SK-N-SH (cell line): ENCODE data around the gene HS3ST1. TPM values are rescaled to one million over a fixed set of nuclear protein-coding genes. Genes with fewer than 3 reads are reported as not detected.

Experiments
- CTCF ChIA-PET: fragments of 300-600, 350-600 bp; formaldehyde crosslinking; extraction: SDS; loops from one replicate; lab custom pipeline; 2021; lab: Yijun Ruan, JAX
- POLR2A ChIA-PET: fragments of 350-600 bp; sonication (Branson Sonifier 250); formaldehyde crosslinking; extraction: SDS; loops from one replicate; lab custom pipeline; 2020; ENCODE audit warnings: antibody characterized with exemption, inconsistent platforms; lab: Yijun Ruan, JAX
- DNase-seq: peaks from one replicate; pipeline ENCODE4 v3.0.0; 2012
- H2AFZ ChIP-seq: fragments of 200-600 bp; sonication (generic); 2 replicates; pipeline ENCODE4 v1.8.1; 2016; ENCODE audit warnings: antibody characterized with exemption, mild to moderate bottlenecking, low read depth
- H3F3A ChIP-seq: fragments of 200-600 bp; sonication (generic); replicated peaks from 2 replicates; pipeline ENCODE3; 2016; ENCODE audit warnings: antibody characterized with exemption, mild to moderate bottlenecking; ENCODE audit not compliant: insufficient read depth
- H3K27ac ChIP-seq, 2 experiments: fragments of 200-500 bp in 1 of 2; fragments of 200-600 bp in 1 of 2; sonication (Bioruptor generic) in 1 of 2; sonication (generic), shearing (Covaris generic) in 1 of 2; 2 replicates each; pipeline versions ENCODE4 v1.5.1 to v1.6.1; 2014 to 2016; ENCODE audit warnings: low read depth in 2 of 2, inconsistent platforms in 1 of 2, low read length in 1 of 2, mild to moderate bottlenecking in 1 of 2, mixed read lengths in 1 of 2
- H3K27me3 ChIP-seq: fragments of 200-600 bp; sonication (generic), shearing (Covaris generic); 2 replicates; pipeline ENCODE4 v1.6.1; 2016; ENCODE audit warnings: mixed run types; ENCODE audit not compliant: insufficient read depth
- H3K36me3 ChIP-seq, 2 experiments: fragments of 200-500 bp in 1 of 2; fragments of 200-600 bp in 1 of 2; sonication (Bioruptor generic) in 1 of 2; sonication (generic) in 1 of 2; replicated peaks in 1 of 2; 2 replicates each; pipeline versions ENCODE3 to v1.5.1; 2014 to 2016; ENCODE audit warnings: low read length in 1 of 2, mild to moderate bottlenecking in 1 of 2; ENCODE audit not compliant: insufficient read depth in 2 of 2, control insufficient read depth in 1 of 2
- H3K4me1 ChIP-seq, 2 experiments: fragments of 200-500 bp in 1 of 2; fragments of 200-600 bp in 1 of 2; sonication (Bioruptor generic) in 1 of 2; sonication (generic), shearing (Covaris generic) in 1 of 2; 2 replicates each; pipeline versions ENCODE4 v1.5.1 to v1.6.1; 2014 to 2016; ENCODE audit warnings: low read depth in 1 of 2, low read length in 1 of 2, mixed run types in 1 of 2; ENCODE audit not compliant: insufficient read depth in 2 of 2, control insufficient read depth in 1 of 2
- H3K4me2 ChIP-seq: fragments of 200-600 bp; sonication (generic), shearing (Covaris generic); 2 replicates; pipeline ENCODE4 v1.6.1; 2017; ENCODE audit warnings: mixed run types
- H3K4me3 ChIP-seq, 2 experiments: fragments of 200-500 bp in 1 of 2; fragments of 200-600 bp in 1 of 2; sonication (Bioruptor generic) in 1 of 2; sonication (generic), shearing (Covaris generic) in 1 of 2; 2 replicates each; pipeline versions ENCODE4 v1.5.1 to v1.8.1; 2014 to 2016; ENCODE audit warnings: low read depth in 2 of 2, inconsistent platforms in 1 of 2, low read length in 1 of 2, mild to moderate bottlenecking in 1 of 2, mixed read lengths in 1 of 2, moderate library complexity in 1 of 2
- H3K79me2 ChIP-seq: fragments of 200-600 bp; sonication (generic); 2 replicates; pipeline ENCODE4 v1.8.1; 2017; ENCODE audit warnings: mild to moderate bottlenecking; ENCODE audit not compliant: insufficient read depth
- H3K9ac ChIP-seq: fragments of 200-600 bp; sonication (generic); 2 replicates; pipeline ENCODE4 v1.6.1; 2017; ENCODE audit warnings: mixed run types
- H3K9me2 ChIP-seq: fragments of 200-600 bp; sonication (generic); 2 replicates; pipeline ENCODE4 v1.6.1; 2017; ENCODE audit warnings: mixed run types
- H3K9me3 ChIP-seq: fragments of 200-600 bp; sonication (generic); 2 replicates; pipeline ENCODE4 v1.6.1; 2017; ENCODE audit warnings: mixed run types, mild to moderate bottlenecking, moderate library complexity
- H4K20me1 ChIP-seq: fragments of 200-600 bp; sonication (generic); 2 replicates; pipeline ENCODE4 v1.6.1; 2017; ENCODE audit warnings: mild to moderate bottlenecking, mixed run types; ENCODE audit not compliant: insufficient read depth
- CHD2 ChIP-seq: fragments of 150-350 bp; IDR thresholded peaks from 2 replicates; pipeline ENCODE4 v1.6.1; 2018; ENCODE audit warnings: low read length; ENCODE audit not compliant: partially characterized antibody
- EP300 ChIP-seq, 2 experiments: IDR thresholded peaks; 2 replicates each; pipeline versions ENCODE4 v1.4.0 to v1.6.1; 2012; ENCODE audit warnings: borderline replicate concordance in 1 of 2, low read depth in 1 of 2, low read length in 1 of 2
- FOSL2 ChIP-seq: IDR thresholded peaks from 2 replicates; pipeline ENCODE4 v1.4.0; 2012; ENCODE audit warnings: low read depth, mild to moderate bottlenecking, moderate library complexity, borderline replicate concordance
- FOXJ3 ChIP-seq: sonication (generic); formaldehyde crosslinking; IDR thresholded peaks from 2 replicates; pipeline ENCODE4 v1.5.1; 2020; ENCODE audit warnings: mild to moderate bottlenecking, missing genetic modification reagents
- FOXM1 ChIP-seq: IDR thresholded peaks from 2 replicates; pipeline ENCODE4 v1.4.0; 2012; ENCODE audit warnings: low read depth, mild to moderate bottlenecking
- GABPA ChIP-seq: IDR thresholded peaks from 2 replicates; pipeline ENCODE4 v1.4.0; 2012; ENCODE audit warnings: low read depth, mild to moderate bottlenecking
- GATA2 ChIP-seq: sonication (generic); formaldehyde crosslinking; IDR thresholded peaks from 2 replicates; pipeline ENCODE4 v1.5.0; 2020; ENCODE audit warnings: mild to moderate bottlenecking, missing genetic modification reagents
- MEF2A ChIP-seq: IDR thresholded peaks from 2 replicates; pipeline ENCODE4 v1.4.0; 2012; ENCODE audit warnings: low read depth, borderline replicate concordance
- MXI1 ChIP-seq: IDR thresholded peaks from 2 replicates; pipeline ENCODE4 v1.6.1; 2012; ENCODE audit warnings: mild to moderate bottlenecking, low read depth, low read length, improper control_type of control experiment
- NFIC ChIP-seq: IDR thresholded peaks from 2 replicates; pipeline ENCODE4 v1.4.0; 2012; ENCODE audit warnings: borderline replicate concordance
- POLR2AphosphoS5 ChIP-seq: IDR thresholded peaks from 2 replicates; pipeline ENCODE4 v1.6.1; 2012; ENCODE audit warnings: low read depth, low read length
- RFX5 ChIP-seq: IDR thresholded peaks from 2 replicates; pipeline ENCODE4 v1.6.1; 2012; ENCODE audit warnings: mild to moderate bottlenecking, improper control_type of control experiment, low read length
- RXRA ChIP-seq: IDR thresholded peaks from 2 replicates; pipeline ENCODE4 v1.4.0; 2012; ENCODE audit warnings: low read depth, mild to moderate bottlenecking, borderline replicate concordance
- SMC3 ChIP-seq: IDR thresholded peaks from 2 replicates; pipeline ENCODE4 v1.6.1; 2012; ENCODE audit warnings: low read depth, low read length, improper control_type of control experiment
- TAF1 ChIP-seq: IDR thresholded peaks from 2 replicates; pipeline ENCODE4 v1.6.1; 2012; ENCODE audit warnings: low read depth, mild to moderate bottlenecking, low read length, moderate library complexity, borderline replicate concordance
- USF2 ChIP-seq: fragments of 150-350 bp; IDR thresholded peaks from 2 replicates; pipeline ENCODE4 v1.6.1; 2017; ENCODE audit warnings: antibody characterized with exemption, low read length, low read depth, borderline replicate concordance
- YY1 ChIP-seq: IDR thresholded peaks from 2 replicates; pipeline ENCODE4 v1.4.0; 2012; ENCODE audit warnings: low read depth, mild to moderate bottlenecking
- WGBS: methylation state at CpG from one replicate; pipeline ENCODE4 v1.1.6; 2017; ENCODE audit warnings: low lambda C conversion rate; 5-methylcytosine and 5-hydroxymethylcytosine counted together
- polyA plus RNA-seq, 3 experiments: library from polyadenylated mRNA; depleted of rRNA; stranded (reverse); fragments of >200 nt; gene quantifications; 2 replicates each; pipeline ENCODE4 v1.2.3, GENCODE V29; 2012
- TF ChIP-seq, protein P1 (sequence below): IDR thresholded peaks from 2 replicates; pipeline ENCODE4 v1.4.0; 2012; ENCODE audit warnings: low read depth, borderline replicate concordance
- TF ChIP-seq, protein P2 (sequence below): IDR thresholded peaks from 2 replicates; pipeline ENCODE4 v1.4.0; 2012; ENCODE audit warnings: low read depth, borderline replicate concordance
- TF ChIP-seq, protein P3 (sequence below): fragments of 200-600 bp; sonication (generic); IDR thresholded peaks from 2 replicates; pipeline ENCODE4 v1.6.1; 2017; ENCODE audit warnings: antibody characterized with exemption, mild to moderate bottlenecking, moderate library complexity

HS3ST1 gene
- polyA plus RNA-seq, 1 of the 3 experiments (the other 2 are of a cell fraction): not detected

DNA sequence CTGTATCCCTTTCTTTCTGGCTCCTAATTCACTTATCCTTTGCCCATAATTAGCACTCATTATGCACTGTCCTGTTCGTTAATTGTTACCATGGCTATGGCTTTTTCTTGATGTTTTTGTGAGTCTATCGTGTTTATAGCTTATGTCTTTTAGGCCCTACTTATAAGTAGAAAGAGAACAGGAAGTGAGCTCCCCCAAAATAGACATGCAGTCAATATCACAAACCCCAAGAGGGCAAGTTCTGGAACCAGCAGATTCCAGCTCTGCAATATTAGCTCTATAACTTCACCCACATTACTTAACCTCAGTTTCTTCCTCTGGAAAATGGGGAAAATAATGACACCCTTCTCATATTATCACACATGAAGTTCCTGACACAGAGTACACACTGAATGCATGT, 7.4 kb upstream of the HS3ST1 start (continued):
- TF ChIP-seq MXI1 (no peak), SMC3 (no peak), CHD2 (no peak), FOXM1 (no peak)

- no peaks in the 10 kb centered on the region for H3K27me3 ChIP-seq
- H3K79me2 ChIP-seq: no peaks in the 10 kb centered on the region
- H3K9me2 ChIP-seq: no peaks in the 10 kb centered on the region
- H3F3A ChIP-seq: no peaks in the 10 kb centered on the region
- H2AFZ ChIP-seq: no peak overlapping the region
- DNase-seq: no peak
- ChIA-PET CTCF (interaction anchor here (1.2 kb wide), 1 partner anchor 11 kb away, joined by 8 read pairs; no protein-coding TSS in a partner anchor), POLR2A (interaction anchor here (1.2 kb wide), 1 partner anchor 9 kb away, joined by 3 read pairs; no protein-coding TSS in a partner anchor)
- H3K4me1 ChIP-seq: no peaks in the 10 kb centered on the region
- no peaks in the 10 kb centered on the region for H4K20me1 ChIP-seq
- no peaks in the 10 kb centered on the region for H3K36me3 ChIP-seq
- no peak overlapping the region for H3K27ac ChIP-seq
- H3K4me2 ChIP-seq: no peak overlapping the region
- no peak overlapping the region for H3K9ac ChIP-seq
- 0% methylated on average over 1 of the region's 1 CpG for WGBS
- H3K4me3 ChIP-seq: no peak overlapping the region
- no peaks in the 10 kb centered on the region for H3K9me3 ChIP-seq
- TF ChIP-seq NFIC (no peak), MEF2A (no peak), EP300 (IDR thresholded peaks at IDR 0.05; ENCODE audit: borderline replicate concordance in 1 of 2, low read depth in 1 of 2, low read length in 1 of 2) (no peak), RXRA (no peak)
- TF ChIP-seq, protein P1, sequence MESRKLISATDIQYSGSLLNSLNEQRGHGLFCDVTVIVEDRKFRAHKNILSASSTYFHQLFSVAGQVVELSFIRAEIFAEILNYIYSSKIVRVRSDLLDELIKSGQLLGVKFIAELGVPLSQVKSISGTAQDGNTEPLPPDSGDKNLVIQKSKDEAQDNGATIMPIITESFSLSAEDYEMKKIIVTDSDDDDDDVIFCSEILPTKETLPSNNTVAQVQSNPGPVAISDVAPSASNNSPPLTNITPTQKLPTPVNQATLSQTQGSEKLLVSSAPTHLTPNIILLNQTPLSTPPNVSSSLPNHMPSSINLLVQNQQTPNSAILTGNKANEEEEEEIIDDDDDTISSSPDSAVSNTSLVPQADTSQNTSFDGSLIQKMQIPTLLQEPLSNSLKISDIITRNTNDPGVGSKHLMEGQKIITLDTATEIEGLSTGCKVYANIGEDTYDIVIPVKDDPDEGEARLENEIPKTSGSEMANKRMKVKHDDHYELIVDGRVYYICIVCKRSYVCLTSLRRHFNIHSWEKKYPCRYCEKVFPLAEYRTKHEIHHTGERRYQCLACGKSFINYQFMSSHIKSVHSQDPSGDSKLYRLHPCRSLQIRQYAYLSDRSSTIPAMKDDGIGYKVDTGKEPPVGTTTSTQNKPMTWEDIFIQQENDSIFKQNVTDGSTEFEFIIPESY: no peak
- TF ChIP-seq, all 33 proteins: peak for 0
Measured at GRCh38 chr4:11435557-11435956, 6.9 kb upstream of the HS3ST1 start.

DNA sequence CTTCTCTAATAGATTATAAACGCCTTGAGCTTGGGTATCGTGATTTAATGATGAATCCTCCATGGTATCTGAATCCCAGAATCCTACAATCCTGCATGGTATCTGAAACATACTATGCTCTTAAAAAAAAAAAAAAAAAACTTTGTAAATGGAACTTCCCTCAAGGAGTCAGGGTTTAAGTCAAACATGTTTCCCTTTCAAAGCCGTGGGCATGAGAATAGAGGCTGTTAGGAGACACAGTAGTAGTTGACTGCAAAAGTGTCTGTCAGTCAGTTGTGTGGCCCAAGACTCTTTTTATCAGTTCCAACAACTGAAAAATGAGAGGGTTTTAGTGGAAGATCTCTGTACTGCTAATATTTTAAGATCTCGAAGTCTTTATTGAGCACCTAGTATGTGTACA, 2.4 kb upstream of the HS3ST1 start:
- ChIA-PET CTCF (no interaction called here), POLR2A (no interaction called here)
- no peak overlapping the region for H3K9ac ChIP-seq
- H3K4me2 ChIP-seq: no peak overlapping the region
- H3K9me2 ChIP-seq: no peaks in the 10 kb centered on the region
- no peaks in the 10 kb centered on the region for H3K27me3 ChIP-seq
- no peaks in the 10 kb centered on the region for H3K4me1 ChIP-seq
- WGBS: 5% methylated on average over 4 of the region's 4 CpGs
- H3K4me3 ChIP-seq: no peak overlapping the region
- no peaks in the 10 kb centered on the region for H3K9me3 ChIP-seq
- H3K36me3 ChIP-seq: no peaks in the 10 kb centered on the region
- H3K27ac ChIP-seq: no peak overlapping the region
- DNase-seq: no peak
- H2AFZ ChIP-seq: no peak overlapping the region
- H4K20me1 ChIP-seq: no peaks in the 10 kb centered on the region
- H3K79me2 ChIP-seq: no peaks in the 10 kb centered on the region
- H3F3A ChIP-seq: no peaks in the 10 kb centered on the region
- TF ChIP-seq GABPA (no peak), FOXJ3 (no peak), NFIC (no peak), FOXM1 (no peak), MEF2A (no peak), TAF1 (no peak), YY1 (no peak), FOSL2 (no peak), POLR2AphosphoS5 (no peak), RFX5 (no peak), USF2 (no peak), GATA2 (no peak)
- TF ChIP-seq, protein P2, sequence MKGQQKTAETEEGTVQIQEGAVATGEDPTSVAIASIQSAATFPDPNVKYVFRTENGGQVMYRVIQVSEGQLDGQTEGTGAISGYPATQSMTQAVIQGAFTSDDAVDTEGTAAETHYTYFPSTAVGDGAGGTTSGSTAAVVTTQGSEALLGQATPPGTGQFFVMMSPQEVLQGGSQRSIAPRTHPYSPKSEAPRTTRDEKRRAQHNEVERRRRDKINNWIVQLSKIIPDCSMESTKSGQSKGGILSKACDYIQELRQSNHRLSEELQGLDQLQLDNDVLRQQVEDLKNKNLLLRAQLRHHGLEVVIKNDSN: no peak
- TF ChIP-seq, protein P3, sequence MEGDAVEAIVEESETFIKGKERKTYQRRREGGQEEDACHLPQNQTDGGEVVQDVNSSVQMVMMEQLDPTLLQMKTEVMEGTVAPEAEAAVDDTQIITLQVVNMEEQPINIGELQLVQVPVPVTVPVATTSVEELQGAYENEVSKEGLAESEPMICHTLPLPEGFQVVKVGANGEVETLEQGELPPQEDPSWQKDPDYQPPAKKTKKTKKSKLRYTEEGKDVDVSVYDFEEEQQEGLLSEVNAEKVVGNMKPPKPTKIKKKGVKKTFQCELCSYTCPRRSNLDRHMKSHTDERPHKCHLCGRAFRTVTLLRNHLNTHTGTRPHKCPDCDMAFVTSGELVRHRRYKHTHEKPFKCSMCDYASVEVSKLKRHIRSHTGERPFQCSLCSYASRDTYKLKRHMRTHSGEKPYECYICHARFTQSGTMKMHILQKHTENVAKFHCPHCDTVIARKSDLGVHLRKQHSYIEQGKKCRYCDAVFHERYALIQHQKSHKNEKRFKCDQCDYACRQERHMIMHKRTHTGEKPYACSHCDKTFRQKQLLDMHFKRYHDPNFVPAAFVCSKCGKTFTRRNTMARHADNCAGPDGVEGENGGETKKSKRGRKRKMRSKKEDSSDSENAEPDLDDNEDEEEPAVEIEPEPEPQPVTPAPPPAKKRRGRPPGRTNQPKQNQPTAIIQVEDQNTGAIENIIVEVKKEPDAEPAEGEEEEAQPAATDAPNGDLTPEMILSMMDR: no peak
